Measurements from ENCODE around the gene PFDN4. TPM values are rescaled to one million over a fixed set of nuclear protein-coding genes. Genes with fewer than 3 reads are reported as not detected.

The PFDN4 gene
- total RNA-seq, 2 experiments from 2014 or later = 17.5 to 17.7 TPM

GRCh38 chr20:54165803-54166202, 42.1 kb upstream of the PFDN4 start:
- CTCF ChIA-PET = no interaction called here

GRCh38 chr20:54166987-54167662, 40.8 kb upstream of the PFDN4 start:
- H3K36me3 Mint-ChIP-seq (ENCODE audit: low read depth) = no peaks in the 10 kb centered on the region
- peaks cover 82% of the 10 kb centered on the region for H3K27me3 Mint-ChIP-seq
- H3K27me3 ChIP-seq (ENCODE audit: control insufficient read depth in 1 of 2, insufficient read depth in 2 of 2, low read length in 2 of 2) = peaks cover 24 to 57% of the 10 kb centered on the region in 2 experiments
- DNase-seq (no peak), ATAC-seq (ENCODE audit: poor library complexity) (no peak)
- H3K4me1 Mint-ChIP-seq (ENCODE audit: low read depth) = no peaks in the 10 kb centered on the region
- ChIA-PET CTCF (interaction anchor here (0.9 kb wide), 1 partner anchor 40 kb away, joined by 3 read pairs; no protein-coding TSS in a partner anchor), POLR2A (interaction anchor here (0.7 kb wide), 1 partner anchor 307 kb away, joined by 3 read pairs; no protein-coding TSS in a partner anchor)
- intact Hi-C loops (cut with DNase I, micrococcal nuclease) = no loop called here
- H3K27ac ChIP-seq (ENCODE audit: low read depth in 1 of 2, low read length in 2 of 2) = no peak overlapping the region
- no peaks in the 10 kb centered on the region for H3K9me3 Mint-ChIP-seq
- H3K36me3 ChIP-seq (ENCODE audit: insufficient read depth, low read length) = no peaks in the 10 kb centered on the region
- no peaks in the 10 kb centered on the region for H3K9me3 ChIP-seq (ENCODE audit: control insufficient read depth in 1 of 2, insufficient read depth in 1 of 2, low read length in 2 of 2)
- TF ChIP-seq CTCF (IDR thresholded peaks at IDR 0.05) = no peak
- H3K4me3 Mint-ChIP-seq = no peak overlapping the region
- no peak overlapping the region for H3K27ac Mint-ChIP-seq
- H3K4me1 ChIP-seq (ENCODE audit: insufficient read depth, low read length) = no peaks in the 10 kb centered on the region
- H3K4me3 ChIP-seq (ENCODE audit: low read length) = no peak overlapping the region

More at GRCh38 chr20:54165803-54166202, 42.1 kb upstream of the PFDN4 start:
- POLR2A ChIA-PET = no interaction called here
- Histone ChIP-seq H3K4me3 (ENCODE audit: low read length) (no peak overlapping the region), H3K27ac (ENCODE audit: low read depth in 1 of 2, low read length in 2 of 2) (no peak overlapping the region), H3K36me3 (ENCODE audit: insufficient read depth, low read length) (no peaks in the 10 kb centered on the region), H3K4me1 (ENCODE audit: insufficient read depth, low read length) (no peaks in the 10 kb centered on the region), H3K27me3 (ENCODE audit: control insufficient read depth in 1 of 2, insufficient read depth in 2 of 2, low read length in 2 of 2) (peaks cover 15 to 44% of the 10 kb centered on the region in 2 experiments), H3K9me3 (ENCODE audit: control insufficient read depth in 1 of 2, insufficient read depth in 1 of 2, low read length in 2 of 2) (no peaks in the 10 kb centered on the region)
- Mint-ChIP-seq H3K36me3 (ENCODE audit: low read depth) (no peaks in the 10 kb centered on the region), H3K27me3 (peaks cover 82% of the 10 kb centered on the region), H3K9me3 (no peaks in the 10 kb centered on the region), H3K4me3 (no peak overlapping the region), H3K4me1 (ENCODE audit: low read depth) (no peaks in the 10 kb centered on the region), H3K27ac (no peak overlapping the region)
- TF ChIP-seq CTCF (IDR thresholded peaks at IDR 0.05) = no peak
- ATAC-seq (ENCODE audit: poor library complexity) (no peak), DNase-seq (no peak)
- intact Hi-C loops (cut with DNase I, micrococcal nuclease) = no loop called here

- Mint-ChIP-seq H3K36me3 (ENCODE audit: low read depth) (no peaks in the 10 kb centered on the region), H3K27ac (no peak overlapping the region), H3K4me3 (no peak overlapping the region), H3K27me3 (peaks cover 83% of the 10 kb centered on the region), H3K9me3 (no peaks in the 10 kb centered on the region), H3K4me1 (ENCODE audit: low read depth) (peaks cover under 1% of the 10 kb centered on the region)
- Histone ChIP-seq H3K4me1 (ENCODE audit: insufficient read depth, low read length) (peaks cover 8% of the 10 kb centered on the region), H3K27me3 (ENCODE audit: control insufficient read depth in 1 of 2, insufficient read depth in 2 of 2, low read length in 2 of 2) (peaks cover 34 to 68% of the 10 kb centered on the region in 2 experiments), H3K4me3 (ENCODE audit: low read length) (no peak overlapping the region), H3K27ac (ENCODE audit: low read depth in 1 of 2, low read length in 2 of 2) (no peak overlapping the region), H3K9me3 (ENCODE audit: control insufficient read depth in 1 of 2, insufficient read depth in 1 of 2, low read length in 2 of 2) (peaks cover 0 to 8% of the 10 kb centered on the region in 2 experiments), H3K36me3 (ENCODE audit: insufficient read depth, low read length) (no peaks in the 10 kb centered on the region)
- DNase-seq = no peak
- CTCF ChIA-PET = no interaction called here
- intact Hi-C loops (cut with DNase I, micrococcal nuclease) = no loop called here
- POLR2A ChIA-PET = no interaction called here
- TF ChIP-seq CTCF (IDR thresholded peaks at IDR 0.05) = no peak
- ATAC-seq (ENCODE audit: poor library complexity) = no peak
Measured at GRCh38 chr20:54167909-54168872, 39.7 kb upstream of the PFDN4 start.

Data from CD4-positive, alpha-beta T cell (primary cell).